22Rv1 (cell line): ENCODE data around the gene BIRC7.

Experiments used
- H3K27ac ChIP-seq: fragments of 450-650 bp; 2 replicates; pipeline ENCODE4 v1.5.1; 2017
- ZFX ChIP-seq: fragments of 450-650 bp; IDR thresholded peaks from 2 replicates; pipeline ENCODE4 v1.6.1; 2017; ENCODE audit warnings: antibody characterized with exemption, borderline replicate concordance
- TF ChIP-seq, protein P1 (sequence below): fragments of 450-650 bp; IDR thresholded peaks from 2 replicates; pipeline ENCODE4 v1.5.1; 2017; ENCODE audit warnings: mild to moderate bottlenecking

Gene BIRC7

DNA sequence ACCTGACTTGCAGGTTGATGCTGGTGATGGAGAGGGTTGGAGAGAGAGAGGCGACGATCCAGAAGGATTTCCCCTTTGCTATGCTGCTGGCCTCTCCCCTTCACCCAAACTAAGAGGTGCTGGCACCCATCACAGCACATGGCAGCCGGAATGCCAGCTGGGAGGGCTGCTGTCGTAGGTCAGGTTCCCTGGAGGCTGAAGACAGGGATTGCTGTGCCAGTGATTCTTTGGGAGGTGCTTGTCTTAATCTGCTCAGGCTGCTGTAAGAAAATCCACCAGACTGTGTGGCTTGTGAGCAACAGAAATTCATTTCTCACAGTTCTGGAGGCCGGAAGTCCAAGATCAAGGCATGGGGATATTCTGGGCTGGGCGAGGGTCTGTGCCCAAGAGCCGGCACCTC lies 32.6 kb downstream of the BIRC7 start:
- no peak overlapping the region for H3K27ac ChIP-seq
- no peak for TF ChIP-seq ZFX
- TF ChIP-seq, protein P1, sequence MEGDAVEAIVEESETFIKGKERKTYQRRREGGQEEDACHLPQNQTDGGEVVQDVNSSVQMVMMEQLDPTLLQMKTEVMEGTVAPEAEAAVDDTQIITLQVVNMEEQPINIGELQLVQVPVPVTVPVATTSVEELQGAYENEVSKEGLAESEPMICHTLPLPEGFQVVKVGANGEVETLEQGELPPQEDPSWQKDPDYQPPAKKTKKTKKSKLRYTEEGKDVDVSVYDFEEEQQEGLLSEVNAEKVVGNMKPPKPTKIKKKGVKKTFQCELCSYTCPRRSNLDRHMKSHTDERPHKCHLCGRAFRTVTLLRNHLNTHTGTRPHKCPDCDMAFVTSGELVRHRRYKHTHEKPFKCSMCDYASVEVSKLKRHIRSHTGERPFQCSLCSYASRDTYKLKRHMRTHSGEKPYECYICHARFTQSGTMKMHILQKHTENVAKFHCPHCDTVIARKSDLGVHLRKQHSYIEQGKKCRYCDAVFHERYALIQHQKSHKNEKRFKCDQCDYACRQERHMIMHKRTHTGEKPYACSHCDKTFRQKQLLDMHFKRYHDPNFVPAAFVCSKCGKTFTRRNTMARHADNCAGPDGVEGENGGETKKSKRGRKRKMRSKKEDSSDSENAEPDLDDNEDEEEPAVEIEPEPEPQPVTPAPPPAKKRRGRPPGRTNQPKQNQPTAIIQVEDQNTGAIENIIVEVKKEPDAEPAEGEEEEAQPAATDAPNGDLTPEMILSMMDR, result no peak

DNA sequence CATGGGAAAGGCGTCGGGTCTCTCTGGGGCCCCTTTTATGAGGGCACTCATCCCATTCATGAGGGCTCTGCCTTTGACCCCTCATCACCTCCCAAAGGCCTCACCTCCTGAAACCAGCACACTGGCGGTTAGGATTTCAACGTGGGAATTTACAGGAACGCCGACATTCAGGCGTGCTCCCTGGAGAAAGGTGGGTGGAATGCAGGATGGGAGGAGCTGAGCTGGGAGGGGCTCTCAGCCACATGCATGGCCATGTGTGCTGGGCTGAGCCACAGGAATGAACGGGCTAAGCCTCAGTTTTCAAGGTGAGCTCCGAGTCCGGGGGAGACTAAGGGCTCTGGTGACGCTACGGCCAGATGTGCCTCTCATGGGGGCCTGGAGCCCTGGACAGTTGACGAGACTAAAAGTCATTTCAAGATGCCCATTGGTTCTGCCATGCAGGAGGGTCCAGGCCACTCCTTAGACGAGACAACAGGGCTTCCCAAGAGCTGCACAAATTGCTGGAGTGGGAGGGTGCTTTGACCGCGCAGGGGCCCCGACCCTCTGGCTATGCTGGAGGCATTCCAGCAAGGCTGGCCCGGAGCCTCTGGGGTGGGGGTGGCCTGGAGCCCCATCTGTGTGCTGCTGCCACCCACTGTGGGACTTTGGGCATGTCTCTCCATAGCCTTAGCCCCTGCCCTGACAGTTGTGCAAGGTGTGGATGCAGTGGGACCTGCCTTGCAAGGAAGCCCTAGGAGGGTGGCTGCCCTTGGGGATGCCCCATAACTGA lies 33.1 kb downstream of the BIRC7 start:
- H3K27ac ChIP-seq, result no peak overlapping the region
- TF ChIP-seq, protein P1, result no peak
- TF ChIP-seq ZFX, result no peak

DNA sequence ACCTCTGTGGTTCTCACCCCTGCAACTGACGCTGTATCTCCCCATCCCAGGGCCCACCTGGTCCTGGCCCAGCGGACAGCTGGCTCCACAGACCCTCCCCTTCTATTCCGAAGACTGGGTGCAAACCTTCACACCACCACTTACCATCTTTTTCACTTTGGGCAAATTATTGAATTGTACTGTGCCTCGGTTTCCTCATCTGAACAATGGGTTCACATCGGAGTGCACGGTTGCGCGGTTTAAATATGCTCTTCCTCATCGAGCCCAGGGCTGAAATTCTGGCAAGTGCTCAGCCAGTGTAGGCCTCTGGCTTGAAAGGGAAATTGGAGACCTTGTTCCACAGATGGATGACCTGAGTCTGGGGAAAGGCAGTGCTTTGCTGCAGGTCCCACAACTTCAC lies 34.0 kb downstream of the BIRC7 start:
- H3K27ac ChIP-seq, result no peak overlapping the region
- TF ChIP-seq, protein P1, result no peak
- no peak for TF ChIP-seq ZFX

DNA sequence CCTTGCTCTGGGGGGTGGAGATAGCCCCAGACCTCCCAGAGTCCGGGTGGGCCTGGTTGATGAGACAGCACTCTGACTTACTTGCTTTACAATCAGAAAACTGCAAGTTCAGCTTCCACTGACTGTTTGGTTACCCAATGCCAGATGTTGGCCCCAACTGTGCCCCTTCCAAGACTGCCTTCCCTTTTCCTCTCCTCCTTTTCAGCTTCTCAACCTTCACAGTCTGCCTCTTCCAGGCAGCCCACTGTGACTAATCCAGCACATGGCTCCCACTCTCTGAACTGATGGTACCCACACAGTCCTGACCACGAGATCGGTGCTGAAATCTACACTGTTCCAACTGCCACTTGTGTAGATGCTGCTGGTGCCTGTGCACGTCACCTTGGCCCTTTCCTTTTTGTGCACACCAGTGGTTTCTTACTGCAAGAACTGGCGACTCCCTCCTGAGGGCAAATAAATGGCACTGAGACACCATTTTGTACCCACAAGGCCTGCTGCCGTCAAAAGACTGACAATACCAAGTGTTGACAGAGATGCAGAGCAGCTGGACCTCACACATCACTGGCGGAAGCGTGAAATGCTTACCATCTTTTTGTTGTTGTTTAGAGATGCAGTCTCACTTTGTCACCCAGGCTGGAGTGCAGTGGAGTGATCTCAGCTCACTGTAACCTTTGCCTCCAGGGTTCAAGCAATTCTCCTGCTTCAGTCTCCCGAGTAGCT lies 35.1 kb downstream of the BIRC7 start:
- TF ChIP-seq, protein P1, result no peak
- TF ChIP-seq ZFX, result no peak
- H3K27ac ChIP-seq, result no peak overlapping the region

DNA sequence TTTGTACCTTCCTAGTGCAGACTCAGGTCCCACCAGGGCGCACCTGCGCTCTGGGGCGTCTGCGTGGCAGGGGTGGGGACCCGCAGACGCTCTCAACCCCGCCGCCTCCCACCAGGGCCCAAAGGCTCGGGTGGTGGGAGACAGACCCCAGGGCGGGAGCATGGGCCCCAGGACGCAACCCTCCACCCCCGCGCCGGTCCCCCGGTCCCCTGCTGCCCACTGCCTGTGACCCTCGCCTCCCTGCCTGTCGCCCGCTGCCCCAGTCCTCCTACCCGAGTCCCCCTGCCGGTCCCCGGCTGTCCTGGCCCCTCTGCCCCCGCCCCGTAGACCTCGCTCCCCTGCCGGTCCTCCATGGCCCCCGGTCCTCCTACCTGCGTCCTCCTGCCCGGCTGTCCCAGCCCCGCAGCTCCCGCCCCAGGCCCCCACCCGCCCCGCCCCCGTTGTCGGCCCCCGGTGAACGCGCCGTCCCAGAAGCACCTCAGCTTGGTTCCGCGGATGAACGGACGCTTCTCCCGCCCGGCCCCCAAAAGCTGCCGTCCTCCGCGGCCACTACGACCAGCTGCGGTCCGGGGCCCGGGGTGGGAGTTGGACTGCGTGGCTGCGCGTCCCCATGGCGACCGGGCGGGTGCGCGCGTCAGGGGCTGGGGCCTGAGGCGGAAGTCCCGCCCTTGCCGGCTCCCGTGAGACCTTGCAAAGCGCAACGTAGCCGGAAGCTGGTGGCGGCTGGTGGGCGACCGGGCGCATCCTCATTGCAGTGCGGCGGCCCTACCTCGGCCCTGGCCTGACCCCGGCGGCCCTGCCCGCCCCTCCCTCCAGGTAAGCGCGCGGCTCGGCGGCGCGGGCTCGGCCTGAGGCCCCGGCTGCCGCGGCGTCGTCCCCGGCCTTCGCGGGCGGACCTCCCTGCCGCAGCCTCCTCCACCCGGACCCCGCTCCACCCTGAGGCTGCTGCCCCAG lies 36.7 kb downstream of the BIRC7 start, which contains the start of gene ARFGAP1:
ARFGAP1 (plus strand) TSS at position 709 of the 954 bp plus-strand sequence. CDS start 2,768 bp downstream, outside the sequence.
- no peak for TF ChIP-seq ZFX
- TF ChIP-seq, protein P1, result no peak
- H3K27ac ChIP-seq, result peak within 1 kb of the TSS; percentile 61

DNA sequence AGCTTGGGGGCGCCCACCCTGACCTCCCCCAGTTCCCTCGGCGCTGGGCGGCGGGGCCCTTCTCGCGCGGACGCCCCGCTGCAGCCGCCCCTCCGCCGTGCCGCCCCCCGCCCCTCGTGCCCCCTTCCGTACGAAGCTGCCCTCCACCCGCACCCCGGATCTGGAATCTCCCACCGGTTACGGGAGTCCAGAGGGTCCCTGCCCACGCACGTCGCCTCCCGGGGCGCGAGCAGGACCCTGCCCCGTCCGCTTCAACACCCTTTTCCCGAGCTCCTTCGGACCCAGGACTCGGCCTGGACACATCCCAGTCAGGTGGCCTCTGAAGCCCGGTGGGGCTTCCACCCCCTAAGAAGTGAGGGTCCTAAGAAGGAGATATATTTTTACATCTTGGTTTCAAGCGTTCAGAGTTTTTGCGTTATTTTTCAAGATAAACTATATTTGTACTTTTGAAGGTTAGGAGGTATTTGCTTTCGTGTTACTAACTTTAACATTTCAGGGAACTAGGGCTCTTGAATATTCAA lies 37.4 kb downstream of the BIRC7 start:
- no peak for TF ChIP-seq ZFX
- TF ChIP-seq, protein P1, result no peak

More for the DNA sequence above, 37.4 kb downstream of the BIRC7 start:
- peak overlapping the region; percentile 61 for H3K27ac ChIP-seq
